Keratinocyte (primary cell): Measurements from ENCODE around the gene TEDC2. TPM values are rescaled to one million over a fixed set of nuclear protein-coding genes. Genes with fewer than 3 reads are reported as not detected.

Experiments
- DNase-seq: peaks from one replicate; pipeline ENCODE4 v3.0.0-alpha.2; 2011; ENCODE audit warnings: low read depth, missing footprints, low spot score
- FAIRE-seq: peaks from 2 replicates; lab custom pipeline; 2011; peaks lifted over from hg19 to GRCh38; lab: Jason Lieb, UNC
- H2AFZ ChIP-seq: 2 replicates; pipeline ENCODE4 v1.6.0; 2012; ENCODE audit warnings: low read length, control low read depth, inconsistent platforms; ENCODE audit not compliant: control insufficient read depth
- H3K27ac ChIP-seq: 2 replicates; pipeline ENCODE4 v1.5.1; 2011; ENCODE audit warnings: low read length; ENCODE audit not compliant: control insufficient read depth, insufficient read depth
- H3K27me3 ChIP-seq: 3 replicates; pipeline ENCODE4 v1.6.0; 2011; ENCODE audit warnings: low read length; ENCODE audit not compliant: control insufficient read depth, insufficient read depth; ENCODE audit errors: extremely low read depth
- H3K36me3 ChIP-seq, 2 experiments: 2 replicates in 1 of 2; 3 replicates in 1 of 2; pipeline ENCODE4 v1.5.1; 2011; ENCODE audit warnings: low read length in 2 of 2, mild to moderate bottlenecking in 1 of 2; ENCODE audit not compliant: control insufficient read depth in 2 of 2, insufficient read depth in 2 of 2; ENCODE audit errors: extremely low read depth in 1 of 2
- H3K4me1 ChIP-seq: 3 replicates; pipeline ENCODE4 v1.5.1; 2011; ENCODE audit warnings: low read length; ENCODE audit not compliant: control insufficient read depth, insufficient read depth; ENCODE audit errors: extremely low read depth
- H3K4me2 ChIP-seq: 3 replicates; pipeline ENCODE4 v1.6.0; 2011; ENCODE audit warnings: low read depth, low read length; ENCODE audit not compliant: control insufficient read depth, insufficient read depth; ENCODE audit errors: extremely low read depth
- H3K4me3 ChIP-seq, 3 experiments: fragments of 200-600 bp in 1 of 3; sonication (generic) in 1 of 3; 2 replicates in 2 of 3; 3 replicates in 1 of 3; pipeline ENCODE4 v1.5.1; 2011 to 2016; ENCODE audit warnings: low read length in 3 of 3, mild to moderate bottlenecking in 3 of 3, control low read depth in 2 of 3, inconsistent platforms in 1 of 3, low read depth in 1 of 3, mixed read lengths in 1 of 3, mixed run types in 1 of 3, moderate library complexity in 1 of 3; ENCODE audit not compliant: control insufficient read depth in 2 of 3, insufficient read depth in 2 of 3; ENCODE audit errors: extremely low read depth in 1 of 3
- H3K79me2 ChIP-seq: 2 replicates; pipeline ENCODE4 v1.6.0; 2012; ENCODE audit warnings: low read length; ENCODE audit not compliant: control insufficient read depth, insufficient read depth
- H3K9ac ChIP-seq: 3 replicates; pipeline ENCODE4 v1.6.0; 2011; ENCODE audit warnings: low read length; ENCODE audit not compliant: control insufficient read depth, insufficient read depth; ENCODE audit errors: extremely low read depth
- H3K9me1 ChIP-seq: 3 replicates; pipeline ENCODE4 v1.6.0; 2011; ENCODE audit warnings: low read length; ENCODE audit not compliant: control insufficient read depth, insufficient read depth; ENCODE audit errors: extremely low read depth
- H3K9me3 ChIP-seq: 2 replicates; pipeline ENCODE4 v1.5.1; 2012; ENCODE audit warnings: low read depth, low read length; ENCODE audit not compliant: control insufficient read depth
- H4K20me1 ChIP-seq: 3 replicates; pipeline ENCODE4 v1.6.0; 2011; ENCODE audit warnings: low read length; ENCODE audit not compliant: control insufficient read depth, insufficient read depth; ENCODE audit errors: extremely low read depth
- CTCF ChIP-seq, 3 experiments: IDR thresholded peaks in 1 of 3; conservative IDR thresholded peaks in 1 of 3; optimal IDR thresholded peaks in 1 of 3; 2 replicates in 2 of 3; 3 replicates in 1 of 3; pipeline versions ENCODE3 to v1.5.1; 2011; ENCODE audit warnings: low read length in 3 of 3, mild to moderate bottlenecking in 3 of 3, moderate library complexity in 2 of 3, control low read depth in 1 of 3, inconsistent platforms in 1 of 3; ENCODE audit not compliant: insufficient read depth in 2 of 3; ENCODE audit errors: extremely low read depth in 1 of 3
- EZH2 ChIP-seq: IDR thresholded peaks from one replicate; pipeline ENCODE4 v1.6.1; 2012; ENCODE audit warnings: inconsistent platforms, mild to moderate bottlenecking, low read length, moderate library complexity
- dilution Hi-C: fragments of 300-500 bp; cut with MboI; formaldehyde crosslinking; loops from one replicate; pipeline ENCODE4 v1.7.0; 2020; ENCODE audit warnings: low sequenced_read_pairs; ENCODE audit not compliant: extremely low pct_ligation_motif_present
- polyA plus RNA-seq, 5 experiments: library from polyadenylated mRNA; depleted of rRNA in 3 of 5; stranded (reverse) in 3 of 5; stranded (forward) in 1 of 5; unstranded in 1 of 5; fragments of >200 nt; gene quantifications; 1 replicate in 1 of 5; 2 replicates in 3 of 5; 3 replicates in 1 of 5; pipeline versions ENCODE4 v1.2.1 to v1.2.3, GENCODE V29; 2011 to 2012; ENCODE audit warnings: missing spikeins in 2 of 5, low read depth in 1 of 5, low replicate concordance in 1 of 5

TEDC2 gene
- polyA plus RNA-seq, 1 donor (not counting 4 experiments of a cell fraction or from before 2014, with no cell fraction given), result 2.7 TPM

DNA sequence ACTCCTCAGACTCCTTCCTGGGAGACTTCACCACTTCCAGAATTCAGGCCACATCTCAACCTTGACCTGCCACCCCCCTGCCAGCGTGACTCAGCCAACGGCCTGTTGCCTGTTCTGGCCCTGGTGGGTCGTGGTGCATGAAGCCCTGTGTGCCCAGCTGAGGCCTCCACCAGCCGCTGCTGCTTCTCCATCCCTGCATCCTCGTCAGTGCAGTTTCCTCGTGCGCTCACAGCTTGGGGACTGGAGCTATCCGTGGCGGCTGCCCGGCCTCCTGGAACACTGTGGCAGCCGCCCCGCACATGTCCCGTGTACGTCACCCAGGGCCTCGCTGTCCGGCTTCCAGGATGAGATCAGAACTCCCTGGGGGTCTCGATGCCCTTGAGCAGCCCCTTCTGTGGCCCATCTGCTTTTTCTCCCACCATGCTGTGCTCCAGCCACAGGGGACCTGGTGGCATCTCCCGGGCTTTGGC, 8.0 kb upstream of the TEDC2 start:
- no peaks in the 10 kb centered on the region for H3K9me1 ChIP-seq
- H3K4me1 ChIP-seq, result no peaks in the 10 kb centered on the region
- H3K36me3 ChIP-seq, result peaks cover 18 to 36% of the 10 kb centered on the region in 2 experiments
- no peak overlapping the region for H2AFZ ChIP-seq
- H3K4me2 ChIP-seq, result no peak overlapping the region
- H3K9ac ChIP-seq, result no peak overlapping the region
- DNase-seq, result no peak
- H3K27me3 ChIP-seq, result no peaks in the 10 kb centered on the region
- no peaks in the 10 kb centered on the region for H4K20me1 ChIP-seq
- no peak for TF ChIP-seq EZH2
- no peak for TF ChIP-seq CTCF (optimal IDR thresholded peaks at IDR 0.05 in 1 of 3, IDR thresholded peaks at IDR 0.05 in 1 of 3, conservative IDR thresholded peaks at IDR 0.05 in 1 of 3; ENCODE audit: extremely low read depth in 1 of 3, insufficient read depth in 2 of 3, low read length in 3 of 3)
- H3K9me3 ChIP-seq, result no peaks in the 10 kb centered on the region
- no peak overlapping the region for H3K27ac ChIP-seq
- H3K4me3 ChIP-seq, result no peak overlapping the region
- no peaks in the 10 kb centered on the region for H3K79me2 ChIP-seq
- dilution Hi-C loops, result no loop called here
- FAIRE-seq, result no peak

DNA sequence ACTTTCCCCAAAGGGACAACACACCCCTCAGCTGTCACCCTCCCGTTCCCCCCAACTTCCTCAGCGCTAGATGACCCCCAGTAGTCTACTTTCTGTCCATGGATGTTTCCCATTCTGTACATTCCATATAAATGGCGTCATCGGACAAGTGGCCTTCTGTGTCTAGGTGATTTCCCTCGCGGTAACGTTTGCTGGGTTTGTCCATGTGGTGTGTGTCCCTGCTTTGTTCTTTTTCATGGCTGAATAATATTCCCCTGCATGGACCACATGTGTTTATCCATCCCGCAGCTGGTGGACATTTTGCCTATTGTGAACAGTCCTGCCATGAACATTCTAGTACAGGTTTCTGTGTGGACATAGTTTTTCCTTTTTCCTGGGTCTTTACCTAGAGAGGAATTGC, 7.3 kb upstream of the TEDC2 start:
- Histone ChIP-seq H3K9me3 (no peaks in the 10 kb centered on the region), H3K9me1 (no peaks in the 10 kb centered on the region), H3K27me3 (no peaks in the 10 kb centered on the region), H3K4me2 (no peak overlapping the region), H2AFZ (no peak overlapping the region), H3K4me1 (no peaks in the 10 kb centered on the region), H3K27ac (no peak overlapping the region), H3K36me3 (peaks cover 20 to 39% of the 10 kb centered on the region in 2 experiments), H3K9ac (no peak overlapping the region), H3K4me3 (no peak overlapping the region), H4K20me1 (no peaks in the 10 kb centered on the region), H3K79me2 (no peaks in the 10 kb centered on the region)
- DNase-seq (no peak), FAIRE-seq (no peak)
- no peak for TF ChIP-seq CTCF (optimal IDR thresholded peaks at IDR 0.05 in 1 of 3, IDR thresholded peaks at IDR 0.05 in 1 of 3, conservative IDR thresholded peaks at IDR 0.05 in 1 of 3; ENCODE audit: extremely low read depth in 1 of 3, insufficient read depth in 2 of 3, low read length in 3 of 3)
- no peak for TF ChIP-seq EZH2
- dilution Hi-C loops, result no loop called here
